IMR-90 (cell line): Measurements from ENCODE around the gene ENAH. TPM values are rescaled to one million over a fixed set of nuclear protein-coding genes. Genes with fewer than 3 reads are reported as not detected.

Experiments used
- ATAC-seq: fragments of 200-7000 bp; cut with Tn5 transposase; 2 replicates; pipeline ENCODE4 v1.9.1; 2020; ENCODE audit warnings: low read depth, mild to moderate bottlenecking, moderate library complexity
- BruUV-seq: library from RNA; stranded (reverse); fragments of 400-500 nt; replicated peaks from 2 replicates; lab custom pipeline; 2021; lab: Mats Ljungman, UMichigan
- CTCF ChIA-PET: fragments of 300-600 bp; formaldehyde crosslinking; extraction: SDS; loops from one replicate; lab custom pipeline; 2021; ENCODE audit warnings: antibody characterized with exemption; lab: Yijun Ruan, JAX
- POLR2A ChIA-PET: fragments of 300-600 bp; sonication (Branson Sonifier 250); formaldehyde crosslinking; loops from one replicate; lab custom pipeline; 2022; ENCODE audit warnings: antibody characterized with exemption; ENCODE audit not compliant: unreplicated experiment; lab: Charles Lee
- DNase-seq: peaks from one replicate; pipeline ENCODE4 v3.0.0; 2013
- H2AFZ ChIP-seq: replicated peaks from 2 replicates; pipeline ENCODE3; 2013; ENCODE audit warnings: low read length, mild to moderate bottlenecking; ENCODE audit not compliant: poor library complexity
- H2AK5ac ChIP-seq: 2 replicates; pipeline ENCODE4 v1.6.1; 2013; ENCODE audit warnings: low read depth, low read length, inconsistent platforms
- H2AK9ac ChIP-seq: replicated peaks from 2 replicates; pipeline ENCODE3; 2013; ENCODE audit warnings: mild to moderate bottlenecking, low read depth, low read length, moderate library complexity; ENCODE audit not compliant: poor library complexity
- H2BK120ac ChIP-seq: 2 replicates; pipeline ENCODE4 v1.6.1; 2013; ENCODE audit warnings: low read depth, low read length, inconsistent platforms
- H2BK15ac ChIP-seq: 3 replicates; pipeline ENCODE4 v1.6.1; 2013; ENCODE audit warnings: low read depth, low read length, inconsistent platforms
- H2BK20ac ChIP-seq: 2 replicates; pipeline ENCODE4 v1.6.1; 2013; ENCODE audit warnings: low read depth, mild to moderate bottlenecking, inconsistent platforms, low read length, moderate library complexity
- H2BK5ac ChIP-seq: 2 replicates; pipeline ENCODE4 v1.6.1; 2013; ENCODE audit warnings: mild to moderate bottlenecking, low read depth, low read length, inconsistent platforms; ENCODE audit not compliant: poor library complexity, severe bottlenecking
- H3K14ac ChIP-seq: replicated peaks from 2 replicates; pipeline ENCODE4 v1.6.1; 2013; ENCODE audit warnings: low read depth, low read length, inconsistent platforms
- H3K18ac ChIP-seq: 2 replicates; pipeline ENCODE4 v1.6.1; 2013; ENCODE audit warnings: low read depth, low read length, control low read depth
- H3K23ac ChIP-seq: 2 replicates; pipeline ENCODE4 v1.6.1; 2013; ENCODE audit warnings: low read depth, low read length, inconsistent platforms
- H3K27ac ChIP-seq: 2 replicates; pipeline ENCODE4 v1.5.1; 2013; ENCODE audit warnings: mild to moderate bottlenecking, control low read depth, low read length; ENCODE audit not compliant: insufficient read depth
- H3K27me3 ChIP-seq: 2 replicates; pipeline ENCODE4 v1.6.1; 2013; ENCODE audit warnings: low read length; ENCODE audit not compliant: control insufficient read depth, insufficient read depth
- H3K36me3 ChIP-seq: 2 replicates; pipeline ENCODE4 v1.6.1; 2013; ENCODE audit warnings: low read length, mixed read lengths; ENCODE audit not compliant: control insufficient read depth, insufficient read depth
- H3K4ac ChIP-seq: 2 replicates; pipeline ENCODE4 v1.6.1; 2013; ENCODE audit warnings: low read depth, low read length, inconsistent platforms
- H3K4me1 ChIP-seq: 2 replicates; pipeline ENCODE4 v1.6.1; 2013; ENCODE audit warnings: low read length, mixed read lengths; ENCODE audit not compliant: control insufficient read depth, insufficient read depth
- H3K4me2 ChIP-seq: 2 replicates; pipeline ENCODE4 v1.6.1; 2013; ENCODE audit warnings: low read depth, mild to moderate bottlenecking, control low read depth, low read length, moderate library complexity
- H3K4me3 ChIP-seq: 2 replicates; pipeline ENCODE4 v1.5.1; 2013; ENCODE audit warnings: low read depth, mild to moderate bottlenecking, control low read depth, low read length, moderate library complexity; ENCODE audit not compliant: insufficient read depth
- H3K56ac ChIP-seq: 2 replicates; pipeline ENCODE4 v1.6.1; 2013; ENCODE audit warnings: low read length, inconsistent platforms; ENCODE audit not compliant: insufficient read depth; ENCODE audit errors: extremely low read depth
- H3K79me1 ChIP-seq, 2 experiments: 2 replicates each; pipeline ENCODE4 v1.6.1; 2013; ENCODE audit warnings: low read length in 2 of 2, inconsistent platforms in 1 of 2, low read depth in 1 of 2
- H3K9ac ChIP-seq: 2 replicates; pipeline ENCODE4 v1.6.1; 2013; ENCODE audit warnings: low read depth, low read length, control low read depth
- H3K9me1 ChIP-seq: 2 replicates; pipeline ENCODE4 v1.6.1; 2013; ENCODE audit warnings: low read length, inconsistent platforms; ENCODE audit not compliant: insufficient read depth
- H3K9me3 ChIP-seq: 2 replicates; pipeline ENCODE4 v1.6.1; 2013; ENCODE audit warnings: low read length; ENCODE audit not compliant: control insufficient read depth, insufficient read depth
- H4K20me1 ChIP-seq: 2 replicates; pipeline ENCODE4 v1.6.1; 2013; ENCODE audit warnings: low read length, inconsistent platforms; ENCODE audit not compliant: insufficient read depth
- H4K5ac ChIP-seq: 2 replicates; pipeline ENCODE4 v1.6.1; 2013; ENCODE audit warnings: mild to moderate bottlenecking, low read depth, low read length, control low read depth
- H4K8ac ChIP-seq, 2 experiments: 2 replicates each; pipeline ENCODE4 v1.6.1; 2013; ENCODE audit warnings: low read depth in 2 of 2, low read length in 2 of 2, control low read depth in 1 of 2, inconsistent platforms in 1 of 2
- H4K91ac ChIP-seq: 2 replicates; pipeline ENCODE4 v1.6.1; 2013; ENCODE audit warnings: low read depth, low read length, inconsistent platforms; ENCODE audit not compliant: insufficient read depth
- CEBPB ChIP-seq: IDR thresholded peaks from 2 replicates; pipeline ENCODE4 v1.6.1; 2012; ENCODE audit warnings: low read depth, low read length, improper control_type of control experiment
- CHD1 ChIP-seq: IDR thresholded peaks from 2 replicates; pipeline ENCODE4 v1.6.1; 2012; ENCODE audit warnings: low read depth, low read length, improper control_type of control experiment
- ELK1 ChIP-seq: fragments of 150-350 bp; IDR thresholded peaks from 2 replicates; pipeline ENCODE4 v1.6.1; 2016; ENCODE audit warnings: low read depth, mild to moderate bottlenecking, low read length, moderate library complexity, borderline replicate concordance
- FOS ChIP-seq: fragments of 150-350 bp; IDR thresholded peaks from 2 replicates; pipeline ENCODE4 v1.6.1; 2016; ENCODE audit warnings: low read depth, low read length
- MAFK ChIP-seq: IDR thresholded peaks from 2 replicates; pipeline ENCODE4 v1.6.1; 2012; ENCODE audit warnings: low read depth, low read length, improper control_type of control experiment
- MAZ ChIP-seq: IDR thresholded peaks from 2 replicates; pipeline ENCODE4 v1.6.1; 2012; ENCODE audit warnings: low read depth, mild to moderate bottlenecking, low read length, improper control_type of control experiment, moderate library complexity, borderline replicate concordance
- MXI1 ChIP-seq: IDR thresholded peaks from 2 replicates; pipeline ENCODE4 v1.6.1; 2012; ENCODE audit warnings: low read depth, mild to moderate bottlenecking, low read length, moderate library complexity, borderline replicate concordance
- POLR2A ChIP-seq: IDR thresholded peaks from 2 replicates; pipeline ENCODE4 v1.6.1; 2012; ENCODE audit warnings: mild to moderate bottlenecking, low read depth, low read length
- RAD21 ChIP-seq: IDR thresholded peaks from 2 replicates; pipeline ENCODE4 v1.6.1; 2012; ENCODE audit warnings: low read length, improper control_type of control experiment
- RCOR1 ChIP-seq: IDR thresholded peaks from 2 replicates; pipeline ENCODE4 v1.6.1; 2012; ENCODE audit warnings: mild to moderate bottlenecking, low read length, improper control_type of control experiment; ENCODE audit not compliant: insufficient replicate concordance
- RFX5 ChIP-seq: IDR thresholded peaks from 2 replicates; pipeline ENCODE4 v1.8.0; 2012; ENCODE audit warnings: low read depth, mild to moderate bottlenecking, low read length, moderate library complexity
- SMC3 ChIP-seq: fragments of 150-350 bp; IDR thresholded peaks from 2 replicates; pipeline ENCODE4 v1.6.1; 2016; ENCODE audit warnings: low read depth, mild to moderate bottlenecking, antibody characterized with exemption, low read length, moderate library complexity
- WGBS, 2 experiments: methylation state at CpG; one replicate each; pipeline versions ENCODE4 v1.1.5 to v1.1.7; 2013; ENCODE audit warnings: missing lambda C conversion rate in 2 of 2; ENCODE audit not compliant: insufficient read length in 1 of 2; ENCODE audit errors: extremely low coverage in 2 of 2; 5-methylcytosine and 5-hydroxymethylcytosine counted together
- dilution Hi-C: fragments of 300-500 bp; cut with HindIII; formaldehyde crosslinking; loops from one replicate; pipeline ENCODE4 v1.14.3; 2018; ENCODE audit warnings: low sequenced_read_pairs; ENCODE audit not compliant: unreplicated experiment
- in situ Hi-C: fragments of 300-500 bp; cut with MboI; formaldehyde crosslinking; loops from 3 replicates; pipeline ENCODE4 v1.14.3; 2019; ENCODE audit warnings: low sequenced_read_pairs, inconsistent platforms, mixed read lengths
- intact Hi-C: fragments of 100-400 bp; cut with micrococcal nuclease; formaldehyde crosslinking; loops from 2 replicates; pipeline ENCODE4 v1.10.0; 2022
- polyA plus RNA-seq, 3 experiments: library from polyadenylated mRNA; depleted of rRNA; stranded (reverse); fragments of >200 nt; gene quantifications; 2 replicates each; pipeline ENCODE4 v1.2.3, GENCODE V29; 2012; ENCODE audit warnings: low replicate concordance in 1 of 3
- total RNA-seq: library from RNA; depleted of rRNA; stranded (reverse); fragments of >200 nt; gene quantifications from 2 replicates; pipeline ENCODE4 v1.2.3, GENCODE V29; 2012

ENAH gene
- total and polyA plus RNA-seq, 2 of the 4 experiments (the other 2 are of a cell fraction) = 61.3 to 86.9 TPM

GRCh38 chr1:225535280-225535679 lies 117.6 kb downstream of the ENAH start:
- no peak overlapping the region for H4K8ac ChIP-seq
- H3K27me3 ChIP-seq = no peaks in the 10 kb centered on the region
- no peak overlapping the region for H3K4me3 ChIP-seq
- no peak overlapping the region for H2BK5ac ChIP-seq
- H3K9me3 ChIP-seq = no peaks in the 10 kb centered on the region
- no peak overlapping the region for H3K4ac ChIP-seq
- H4K5ac ChIP-seq = peak overlapping the region; percentile 21; the same call in 1 of the 2 replicates
- H3K23ac ChIP-seq = no peak overlapping the region
- H3K9ac ChIP-seq = no peak overlapping the region
- H2BK120ac ChIP-seq = no peak overlapping the region
- H3K36me3 ChIP-seq = no peaks in the 10 kb centered on the region; the same call in 1 of the 2 replicates
- dilution Hi-C loops = no loop called here
- no peak overlapping the region for H3K14ac ChIP-seq
- no peaks in the 10 kb centered on the region for H3K9me1 ChIP-seq
- ATAC-seq = no peak
- H2BK20ac ChIP-seq = no peak overlapping the region
- no peak for DNase-seq
- no peak overlapping the region for H2AK5ac ChIP-seq
- WGBS, 2 experiments = 100% methylated on average over 1 of the region's 6 CpGs; no CpG with 5 or more reads in 1 of the 2 experiments
- peaks cover 24% of the 10 kb centered on the region for H4K20me1 ChIP-seq
- CTCF ChIA-PET = interaction anchor here (1.2 kb wide), 1 partner anchor 11 kb away, joined by 3 read pairs; no protein-coding TSS in a partner anchor
- no peak overlapping the region for H3K27ac ChIP-seq
- TF ChIP-seq FOS (no peak), RAD21 (no peak), MAZ (no peak), POLR2A (no peak), ELK1 (no peak), MAFK (no peak), RFX5 (no peak), RCOR1 (no peak), CHD1 (no peak), CEBPB (no peak), SMC3 (no peak), MXI1 (no peak)
- POLR2A ChIA-PET = no interaction called here
- no peak overlapping the region for H4K91ac ChIP-seq
- H2AK9ac ChIP-seq = no peak overlapping the region
- in situ Hi-C loops = no loop called here
- H3K56ac ChIP-seq = no peak overlapping the region
- H3K4me2 ChIP-seq = no peak overlapping the region
- no peak overlapping the region for H2BK15ac ChIP-seq
- BruUV-seq = no TSS peak
- H3K18ac ChIP-seq = no peak overlapping the region
- intact Hi-C loops = no loop called here
- H2AFZ ChIP-seq = no peak overlapping the region
- H3K79me1 ChIP-seq = peaks cover 12 to 62% of the 10 kb centered on the region in 2 experiments
- H3K4me1 ChIP-seq = peaks cover 7% of the 10 kb centered on the region
